K562 (cell line): ENCODE results near the gene MFSD11. TPM values are rescaled to one million over a fixed set of nuclear protein-coding genes. Genes with fewer than 3 reads are reported as not detected.

ENCODE experiments used
- ADNP ChIP-seq: fragments of 200-800 bp; sonication (Bioruptor generic); IDR thresholded peaks from 2 replicates; pipeline ENCODE4 v1.6.1; 2016; ENCODE audit warnings: missing genetic modification characterization, missing compliant biosample characterization
- BCL6 ChIP-seq: fragments of 250-450 bp; sonication (Bioruptor Pico); IDR thresholded peaks from 2 replicates; pipeline ENCODE4 v1.4.0; 2020
- CBX2 ChIP-seq: fragments of 200-600 bp; sonication (generic); IDR thresholded peaks from one replicate; pipeline ENCODE4 v1.6.1; 2012; ENCODE audit warnings: mild to moderate bottlenecking, low read length, inconsistent platforms; ENCODE audit not compliant: insufficient read depth, poor library complexity, severe bottlenecking
- FOXA3 ChIP-seq, 2 experiments: fragments of 450-650 bp in 1 of 2; sonication (generic) in 1 of 2; formaldehyde crosslinking; IDR thresholded peaks in 1 of 2; conservative IDR thresholded peaks in 1 of 2; 2 replicates each; pipeline versions ENCODE4 v1.4.0 to v1.8.0; 2020 to 2022; ENCODE audit warnings: mild to moderate bottlenecking in 2 of 2, missing genetic modification reagents in 1 of 2
- KDM1A ChIP-seq, 2 experiments: fragments of 450-650 bp; IDR thresholded peaks; 2 replicates each; pipeline ENCODE4 v1.6.1; 2016; ENCODE audit warnings: mild to moderate bottlenecking in 2 of 2
- MXI1 ChIP-seq: IDR thresholded peaks from 2 replicates; pipeline ENCODE4 v1.6.1; 2011; ENCODE audit warnings: low read depth, mild to moderate bottlenecking, improper control_type of control experiment, low read length
- PBX2 ChIP-seq, 2 experiments: IDR thresholded peaks in 1 of 2; conservative IDR thresholded peaks in 1 of 2; 2 replicates each; pipeline ENCODE4 v1.6.1; 2016; ENCODE audit warnings: low read depth in 2 of 2, mild to moderate bottlenecking in 1 of 2, missing compliant biosample characterization in 1 of 2, missing genetic modification characterization in 1 of 2, moderate library complexity in 1 of 2
- SLC30A9 ChIP-seq: fragments of 250-450 bp; sonication (Bioruptor Pico); IDR thresholded peaks from 2 replicates; pipeline ENCODE4 v1.8.0; 2022; ENCODE audit warnings: mild to moderate bottlenecking, moderate library complexity
- SRSF1 ChIP-seq: fragments of 200-400 bp; formaldehyde crosslinking; IDR thresholded peaks from 2 replicates; pipeline ENCODE4 v1.6.1; 2017; ENCODE audit warnings: mild to moderate bottlenecking, low read depth, low read length, moderate library complexity
- STAT5A ChIP-seq: IDR thresholded peaks from 2 replicates; pipeline ENCODE4 v1.6.1; 2012; ENCODE audit warnings: low read length, inconsistent platforms, borderline replicate concordance
- ZBTB49 ChIP-seq: sonication (generic); formaldehyde crosslinking; IDR thresholded peaks from 2 replicates; pipeline ENCODE4 v1.8.0; 2022; ENCODE audit warnings: missing genetic modification reagents, mild to moderate bottlenecking, borderline replicate concordance
- ZNF121 ChIP-seq: sonication (generic); formaldehyde crosslinking; conservative IDR thresholded peaks from 2 replicates; pipeline ENCODE4 v1.8.0; 2022; ENCODE audit warnings: missing genetic modification reagents
- ZNF239 ChIP-seq: fragments of 250-450 bp; sonication (Bioruptor Pico); IDR thresholded peaks from 2 replicates; pipeline ENCODE4 v1.4.0; 2020; ENCODE audit warnings: mild to moderate bottlenecking
- ZNF764 ChIP-seq: fragments of 250-450 bp; sonication (Bioruptor Pico); IDR thresholded peaks from 2 replicates; pipeline ENCODE4 v1.4.0; 2020; ENCODE audit warnings: low read depth, mild to moderate bottlenecking, moderate library complexity
- ZNF778 ChIP-seq: fragments of 450-650 bp; formaldehyde crosslinking; IDR thresholded peaks from 2 replicates; pipeline ENCODE4 v1.4.0; 2020; ENCODE audit warnings: mild to moderate bottlenecking, moderate library complexity
- polyA plus RNA-seq, 8 experiments: library from polyadenylated mRNA; depleted of rRNA in 4 of 8; stranded (reverse) in 5 of 8; unstranded in 3 of 8; fragments of >200 nt; fragmentation: Nextera tagmentation in 2 of 8; fragmentation: Illumina TruSeq in 1 of 8; extraction: Ambion mirVana in 2 of 8; extraction: Trizol in 1 of 8; gene quantifications; 2 replicates each; pipeline versions ENCODE4 v1.2.1 to v1.2.3, GENCODE V29; 2011 to 2014; ENCODE audit warnings: inconsistent platforms in 1 of 8, missing spikeins in 1 of 8
- total RNA-seq, 7 experiments: library from RNA; depleted of rRNA in 6 of 7; stranded (reverse); fragments of >200 nt in 6 of 7; fragmentation: Illumina TruSeq in 2 of 7; extraction: Trizol in 2 of 7; gene quantifications; 2 replicates each; pipeline versions ENCODE4 v1.2.1 to v1.2.3, GENCODE V29; 2011 to 2021; ENCODE audit warnings: low replicate concordance in 1 of 7
- TF ChIP-seq, protein P1 (sequence below): sonication (generic); formaldehyde crosslinking; IDR thresholded peaks from 2 replicates; pipeline ENCODE4 v1.8.1; 2023; ENCODE audit warnings: mild to moderate bottlenecking, missing genetic modification reagents
- TF ChIP-seq, protein P2 (sequence below): fragments of 450-650 bp; formaldehyde crosslinking; IDR thresholded peaks from 2 replicates; pipeline ENCODE4 v1.4.0; 2020; ENCODE audit warnings: mild to moderate bottlenecking, moderate library complexity

MFSD11 gene
- total and polyA plus RNA-seq, 9 of the 15 experiments (the other 6 are each of a cell fraction or from before 2014, with no cell fraction given), result 14.4 to 24.5 (median 19.9) TPM

- TF ChIP-seq, protein P1, sequence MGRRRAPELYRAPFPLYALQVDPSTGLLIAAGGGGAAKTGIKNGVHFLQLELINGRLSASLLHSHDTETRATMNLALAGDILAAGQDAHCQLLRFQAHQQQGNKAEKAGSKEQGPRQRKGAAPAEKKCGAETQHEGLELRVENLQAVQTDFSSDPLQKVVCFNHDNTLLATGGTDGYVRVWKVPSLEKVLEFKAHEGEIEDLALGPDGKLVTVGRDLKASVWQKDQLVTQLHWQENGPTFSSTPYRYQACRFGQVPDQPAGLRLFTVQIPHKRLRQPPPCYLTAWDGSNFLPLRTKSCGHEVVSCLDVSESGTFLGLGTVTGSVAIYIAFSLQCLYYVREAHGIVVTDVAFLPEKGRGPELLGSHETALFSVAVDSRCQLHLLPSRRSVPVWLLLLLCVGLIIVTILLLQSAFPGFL (CRISPR knock-in tag), result no peak
- TF ChIP-seq ZNF239 (CRISPR knock-in tag) (no peak), ZBTB49 (CRISPR knock-in tag) (no peak), PBX2 (CRISPR knock-in tag; IDR thresholded peaks at IDR 0.05; ENCODE audit: low read depth) (no peak), PBX2 (tag; conservative IDR thresholded peaks at IDR 0.05; ENCODE audit: low read depth) (peak; percentile 62), FOXA3 (CRISPR knock-in tag; conservative IDR thresholded peaks at IDR 0.05 in 1 of 2, IDR thresholded peaks at IDR 0.05 in 1 of 2) (no peak), ZNF121 (CRISPR knock-in tag) (peak; percentile 62; the same call in 1 of the 2 replicates), KDM1A (IDR thresholded peaks at IDR 0.05) (no peak), MXI1 (peak; percentile 25; the same call in 1 of the 2 replicates), SLC30A9 (no peak), STAT5A (no peak), ADNP (tag) (no peak), CBX2 (no peak), ZNF778 (no peak), SRSF1 (no peak), ZNF764 (no peak), BCL6 (no peak)
- TF ChIP-seq, protein P2, sequence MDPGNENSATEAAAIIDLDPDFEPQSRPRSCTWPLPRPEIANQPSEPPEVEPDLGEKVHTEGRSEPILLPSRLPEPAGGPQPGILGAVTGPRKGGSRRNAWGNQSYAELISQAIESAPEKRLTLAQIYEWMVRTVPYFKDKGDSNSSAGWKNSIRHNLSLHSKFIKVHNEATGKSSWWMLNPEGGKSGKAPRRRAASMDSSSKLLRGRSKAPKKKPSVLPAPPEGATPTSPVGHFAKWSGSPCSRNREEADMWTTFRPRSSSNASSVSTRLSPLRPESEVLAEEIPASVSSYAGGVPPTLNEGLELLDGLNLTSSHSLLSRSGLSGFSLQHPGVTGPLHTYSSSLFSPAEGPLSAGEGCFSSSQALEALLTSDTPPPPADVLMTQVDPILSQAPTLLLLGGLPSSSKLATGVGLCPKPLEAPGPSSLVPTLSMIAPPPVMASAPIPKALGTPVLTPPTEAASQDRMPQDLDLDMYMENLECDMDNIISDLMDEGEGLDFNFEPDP (CRISPR knock-in tag), result no peak
Observed at GRCh38 chr17:76740329-76741118, 2.6 kb downstream of the MFSD11 start (continued).
